ENCODE data around the gene FFAR3. TPM values are rescaled to one million over a fixed set of nuclear protein-coding genes. Genes with fewer than 3 reads are reported as not detected.

FFAR3 gene
- 0.72 TPM in 1 of 2 replicates, not detected in the other for total RNA-seq (2014; rRNA removed; shearing (Covaris generic))
- total RNA-seq (2022), result 0.19 and 0.31 TPM in 2 replicates
- Bru-seq, nascent RNA, result percentile 17 among the genes with signal in this experiment
- percentile 23 among the genes with signal in this experiment for BruChase-seq, experiment 1, labeled RNA remaining after a 6-hour chase
- percentile 13 among the genes with signal in this experiment for BruChase-seq, experiment 2, labeled RNA remaining after a 2-hour chase
- long read RNA-seq, result 0 reads

DNA sequence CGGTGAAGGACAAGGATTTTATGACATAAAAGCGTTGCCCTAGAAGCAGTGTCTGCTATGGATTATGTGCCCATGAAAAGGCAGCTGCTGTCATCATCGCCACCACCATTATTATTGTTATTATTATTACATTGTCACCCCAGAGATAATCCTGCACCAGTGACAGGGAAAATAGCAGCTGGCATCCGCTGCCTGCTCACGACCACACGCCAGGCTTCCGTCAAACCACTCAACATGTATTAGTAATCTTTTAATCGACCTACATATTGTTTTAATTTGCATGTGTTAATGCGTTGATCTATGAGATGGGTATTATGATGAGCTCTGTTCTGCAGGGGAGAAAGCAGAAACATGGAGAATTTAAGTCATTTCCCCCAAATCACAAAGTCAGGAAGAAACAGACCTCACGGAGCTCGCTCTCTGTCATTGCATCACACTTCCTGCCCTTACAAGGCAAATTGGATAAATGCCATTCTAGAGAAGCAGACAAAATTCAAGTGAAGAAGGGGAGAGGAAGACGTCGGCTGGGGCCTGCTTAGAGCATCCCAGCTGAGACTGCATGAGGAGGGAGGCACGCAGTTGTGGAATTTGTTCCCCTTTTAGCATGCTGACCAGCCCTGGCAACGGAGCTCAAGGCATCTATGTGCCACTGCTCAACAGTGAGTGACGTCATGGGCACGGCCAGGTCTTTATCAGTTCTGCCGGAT lies at the start of gene FFAR3:
TSS of gene FFAR3 (plus strand) at position 594 of the 707 bp plus-strand sequence. CDS start 431 bp downstream, outside the sequence.
- ChIA-PET POLR2A (no interaction called here), CTCF (ENCODE audit: unreplicated experiment) (no interaction called here)
- no peak for DNase-seq (ENCODE audit: low spot score)
- Histone ChIP-seq H3K27ac (ENCODE audit: low read depth, low read length, poor library complexity, severe bottlenecking) (no peak within 1 kb of the TSS), H3K4me2 (ENCODE audit: low read length) (no peak within 1 kb of the TSS), H3K79me2 (ENCODE audit: insufficient read depth, low read depth, low read length) (no peaks in the 10 kb centered on the region), H2AFZ (ENCODE audit: low read length) (no peak within 1 kb of the TSS), H3K4me3 (ENCODE audit: low read depth, low read length, poor library complexity, severe bottlenecking) (no peak within 1 kb of the TSS), H4K20me1 (ENCODE audit: insufficient read depth, low read length) (no peaks in the 10 kb centered on the region), H3K9me2 (ENCODE audit: insufficient read depth, low read length) (no peaks in the 10 kb centered on the region), H3K36me3 (ENCODE audit: insufficient read depth, low read length) (peaks cover 4% of the 10 kb centered on the region; the same call in 1 of the 2 replicates), H3K9me3 (ENCODE audit: low read length) (no peaks in the 10 kb centered on the region), H3K4me1 (ENCODE audit: insufficient read depth, low read length, poor library complexity, severe bottlenecking) (peaks cover 9% of the 10 kb centered on the region)
- BruUV-seq (replicated peaks), result no TSS peak
- intact Hi-C loops (cut with micrococcal nuclease; ENCODE audit: unreplicated experiment), result no loop called here
- TF ChIP-seq, protein P1, sequence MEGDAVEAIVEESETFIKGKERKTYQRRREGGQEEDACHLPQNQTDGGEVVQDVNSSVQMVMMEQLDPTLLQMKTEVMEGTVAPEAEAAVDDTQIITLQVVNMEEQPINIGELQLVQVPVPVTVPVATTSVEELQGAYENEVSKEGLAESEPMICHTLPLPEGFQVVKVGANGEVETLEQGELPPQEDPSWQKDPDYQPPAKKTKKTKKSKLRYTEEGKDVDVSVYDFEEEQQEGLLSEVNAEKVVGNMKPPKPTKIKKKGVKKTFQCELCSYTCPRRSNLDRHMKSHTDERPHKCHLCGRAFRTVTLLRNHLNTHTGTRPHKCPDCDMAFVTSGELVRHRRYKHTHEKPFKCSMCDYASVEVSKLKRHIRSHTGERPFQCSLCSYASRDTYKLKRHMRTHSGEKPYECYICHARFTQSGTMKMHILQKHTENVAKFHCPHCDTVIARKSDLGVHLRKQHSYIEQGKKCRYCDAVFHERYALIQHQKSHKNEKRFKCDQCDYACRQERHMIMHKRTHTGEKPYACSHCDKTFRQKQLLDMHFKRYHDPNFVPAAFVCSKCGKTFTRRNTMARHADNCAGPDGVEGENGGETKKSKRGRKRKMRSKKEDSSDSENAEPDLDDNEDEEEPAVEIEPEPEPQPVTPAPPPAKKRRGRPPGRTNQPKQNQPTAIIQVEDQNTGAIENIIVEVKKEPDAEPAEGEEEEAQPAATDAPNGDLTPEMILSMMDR (conservative IDR thresholded peaks at IDR 0.05; ENCODE audit: low read length), result no peak
- TF ChIP-seq EZH2phosphoT487 (IDR thresholded peaks at IDR 0.05; ENCODE audit: borderline replicate concordance, low read depth, low read length), result no peak

DNA sequence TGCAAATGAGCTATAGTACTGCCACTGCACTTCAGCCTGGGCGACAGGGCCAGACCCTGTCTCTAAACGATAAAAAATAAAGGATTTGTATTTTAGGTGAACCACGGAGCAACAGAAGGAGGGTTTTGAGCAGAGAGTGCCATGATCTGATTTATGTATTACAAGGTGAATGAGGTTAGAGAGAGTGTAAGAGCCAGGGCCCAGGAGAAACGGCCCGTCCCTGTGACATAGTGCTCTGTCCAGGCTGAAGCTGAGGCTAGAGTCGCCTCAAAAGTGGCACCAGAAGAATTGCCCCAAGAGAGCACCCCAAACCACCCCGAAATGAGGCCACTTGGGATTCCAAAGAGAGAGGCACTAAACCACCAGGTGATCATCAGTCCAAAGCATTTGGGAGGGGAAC lies 49.4 kb upstream of the FFAR3 start:
- POLR2A ChIA-PET, result interaction anchor here (1.0 to 1.1 kb wide), 2 partner anchors 15 to 24 kb away, joined by 3 to 5 read pairs; no protein-coding TSS in a partner anchor
- intact Hi-C loops (cut with micrococcal nuclease; ENCODE audit: unreplicated experiment), result no loop called here
- BruUV-seq (replicated peaks), result no TSS peak
- Histone ChIP-seq H3K9me2 (ENCODE audit: insufficient read depth, low read length) (no peaks in the 10 kb centered on the region), H3K36me3 (ENCODE audit: insufficient read depth, low read length) (no peaks in the 10 kb centered on the region), H2AFZ (ENCODE audit: low read length) (no peak overlapping the region), H3K27ac (ENCODE audit: low read depth, low read length, poor library complexity, severe bottlenecking) (no peak overlapping the region), H4K20me1 (ENCODE audit: insufficient read depth, low read length) (no peaks in the 10 kb centered on the region), H3K4me3 (ENCODE audit: low read depth, low read length, poor library complexity, severe bottlenecking) (no peak overlapping the region), H3K79me2 (ENCODE audit: insufficient read depth, low read depth, low read length) (no peaks in the 10 kb centered on the region), H3K4me1 (ENCODE audit: insufficient read depth, low read length, poor library complexity, severe bottlenecking) (peaks cover 78% of the 10 kb centered on the region), H3K4me2 (ENCODE audit: low read length) (no peak overlapping the region), H3K9me3 (ENCODE audit: low read length) (no peaks in the 10 kb centered on the region)
- CTCF ChIA-PET (ENCODE audit: unreplicated experiment), result no interaction called here
- TF ChIP-seq EZH2phosphoT487 (IDR thresholded peaks at IDR 0.05; ENCODE audit: borderline replicate concordance, low read depth, low read length), result no peak
- TF ChIP-seq, protein P1 (conservative IDR thresholded peaks at IDR 0.05; ENCODE audit: low read length), result no peak
- no peak for DNase-seq (ENCODE audit: low spot score)
